HEK293 (cell line): ENCODE data around the gene MMD.

Experiments used
- ZFP3 ChIP-seq: fragments of 450-650 bp; formaldehyde crosslinking; IDR thresholded peaks from 2 replicates; pipeline ENCODE4 v1.5.1; 2016; ENCODE audit warnings: low read depth, missing biosample characterization, missing genetic modification characterization
- ZNF658 ChIP-seq: fragments of 450-650 bp; formaldehyde crosslinking; IDR thresholded peaks from 2 replicates; pipeline ENCODE4; 2016; ENCODE audit warnings: missing biosample characterization, missing genetic modification characterization
- TF ChIP-seq, protein P1 (sequence below): fragments of 450-650 bp; formaldehyde crosslinking; IDR thresholded peaks from 2 replicates; pipeline ENCODE4 v1.5.1; 2016; ENCODE audit warnings: missing biosample characterization, missing genetic modification characterization, low read depth
- TF ChIP-seq, protein P2 (sequence below): fragments of 450-650 bp; formaldehyde crosslinking; IDR thresholded peaks from 2 replicates; pipeline ENCODE4 v1.5.1; 2016; ENCODE audit warnings: missing biosample characterization, missing genetic modification characterization

DNA sequence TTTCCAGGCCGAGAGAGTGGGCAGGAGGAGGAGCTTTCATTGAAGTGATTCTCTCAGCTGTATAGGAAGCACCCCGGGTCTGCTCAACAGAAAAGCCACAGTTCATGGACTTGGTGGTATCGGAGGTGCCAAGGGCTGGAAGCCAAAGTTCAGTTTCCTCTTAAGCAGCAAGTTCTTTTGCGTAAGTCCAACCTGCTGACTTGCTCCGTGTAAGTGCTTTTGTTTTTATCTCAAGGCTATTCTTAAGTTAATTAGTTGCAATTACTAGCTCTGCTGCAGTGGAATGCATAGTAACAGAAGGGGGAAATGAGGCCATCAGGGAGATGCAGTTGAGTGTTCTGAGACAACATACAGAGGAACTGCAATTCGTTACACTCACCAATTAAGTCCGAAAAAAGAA, 45.0 kb upstream of the MMD start:
- TF ChIP-seq, protein P1, sequence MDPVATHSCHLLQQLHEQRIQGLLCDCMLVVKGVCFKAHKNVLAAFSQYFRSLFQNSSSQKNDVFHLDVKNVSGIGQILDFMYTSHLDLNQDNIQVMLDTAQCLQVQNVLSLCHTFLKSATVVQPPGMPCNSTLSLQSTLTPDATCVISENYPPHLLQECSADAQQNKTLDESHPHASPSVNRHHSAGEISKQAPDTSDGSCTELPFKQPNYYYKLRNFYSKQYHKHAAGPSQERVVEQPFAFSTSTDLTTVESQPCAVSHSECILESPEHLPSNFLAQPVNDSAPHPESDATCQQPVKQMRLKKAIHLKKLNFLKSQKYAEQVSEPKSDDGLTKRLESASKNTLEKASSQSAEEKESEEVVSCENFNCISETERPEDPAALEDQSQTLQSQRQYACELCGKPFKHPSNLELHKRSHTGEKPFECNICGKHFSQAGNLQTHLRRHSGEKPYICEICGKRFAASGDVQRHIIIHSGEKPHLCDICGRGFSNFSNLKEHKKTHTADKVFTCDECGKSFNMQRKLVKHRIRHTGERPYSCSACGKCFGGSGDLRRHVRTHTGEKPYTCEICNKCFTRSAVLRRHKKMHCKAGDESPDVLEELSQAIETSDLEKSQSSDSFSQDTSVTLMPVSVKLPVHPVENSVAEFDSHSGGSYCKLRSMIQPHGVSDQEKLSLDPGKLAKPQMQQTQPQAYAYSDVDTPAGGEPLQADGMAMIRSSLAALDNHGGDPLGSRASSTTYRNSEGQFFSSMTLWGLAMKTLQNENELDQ (tag by site-specific recombination), result no peak
- no peak for TF ChIP-seq ZNF658 (tag by site-specific recombination)
- TF ChIP-seq ZFP3 (tag by site-specific recombination), result no peak
- TF ChIP-seq, protein P2, sequence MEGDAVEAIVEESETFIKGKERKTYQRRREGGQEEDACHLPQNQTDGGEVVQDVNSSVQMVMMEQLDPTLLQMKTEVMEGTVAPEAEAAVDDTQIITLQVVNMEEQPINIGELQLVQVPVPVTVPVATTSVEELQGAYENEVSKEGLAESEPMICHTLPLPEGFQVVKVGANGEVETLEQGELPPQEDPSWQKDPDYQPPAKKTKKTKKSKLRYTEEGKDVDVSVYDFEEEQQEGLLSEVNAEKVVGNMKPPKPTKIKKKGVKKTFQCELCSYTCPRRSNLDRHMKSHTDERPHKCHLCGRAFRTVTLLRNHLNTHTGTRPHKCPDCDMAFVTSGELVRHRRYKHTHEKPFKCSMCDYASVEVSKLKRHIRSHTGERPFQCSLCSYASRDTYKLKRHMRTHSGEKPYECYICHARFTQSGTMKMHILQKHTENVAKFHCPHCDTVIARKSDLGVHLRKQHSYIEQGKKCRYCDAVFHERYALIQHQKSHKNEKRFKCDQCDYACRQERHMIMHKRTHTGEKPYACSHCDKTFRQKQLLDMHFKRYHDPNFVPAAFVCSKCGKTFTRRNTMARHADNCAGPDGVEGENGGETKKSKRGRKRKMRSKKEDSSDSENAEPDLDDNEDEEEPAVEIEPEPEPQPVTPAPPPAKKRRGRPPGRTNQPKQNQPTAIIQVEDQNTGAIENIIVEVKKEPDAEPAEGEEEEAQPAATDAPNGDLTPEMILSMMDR (tag by site-specific recombination), result no peak
